Neural cell (in vitro differentiated cells): ENCODE measurements around the gene AVL9. TPM values are rescaled to one million over a fixed set of nuclear protein-coding genes. Genes with fewer than 3 reads are reported as not detected.

Source experiments
- H2AFZ ChIP-seq: fragments of 200-600, 300-800 bp; sonication (generic), shearing (Covaris generic); 2 replicates; pipeline ENCODE4 v1.6.0; 2014; ENCODE audit warnings: low read depth, mild to moderate bottlenecking, antibody characterized with exemption, low read length, moderate library complexity
- H3F3A ChIP-seq: fragments of 200-600 bp; shearing (Covaris generic); 2 replicates; pipeline ENCODE4 v1.6.1; 2016; ENCODE audit warnings: mild to moderate bottlenecking, moderate library complexity, mixed read lengths, antibody characterized with exemption, low read length; ENCODE audit not compliant: insufficient read depth, poor library complexity, severe bottlenecking
- H3K27ac ChIP-seq: fragments of 200-600, 300-800 bp; sonication (generic), shearing (Covaris generic); 2 replicates; pipeline ENCODE4 v1.5.1; 2014; ENCODE audit warnings: mild to moderate bottlenecking, low read length, moderate library complexity
- H3K27me3 ChIP-seq: fragments of 300-800, 200-600 bp; sonication (generic), shearing (Covaris generic); 2 replicates; pipeline ENCODE4 v1.6.0; 2014; ENCODE audit warnings: mild to moderate bottlenecking, low read depth, low read length, moderate library complexity; ENCODE audit not compliant: insufficient read depth
- H3K36me3 ChIP-seq: fragments of 300-800, 200-600 bp; sonication (generic), shearing (Covaris generic); 2 replicates; pipeline ENCODE4 v1.5.1; 2014; ENCODE audit warnings: mild to moderate bottlenecking, antibody characterized with exemption, low read length, moderate library complexity; ENCODE audit not compliant: insufficient read depth
- H3K4me2 ChIP-seq: fragments of 300-800, 200-600 bp; sonication (generic), shearing (Covaris generic); 2 replicates; pipeline ENCODE4 v1.6.0; 2014; ENCODE audit warnings: mild to moderate bottlenecking, low read length
- H3K4me3 ChIP-seq: fragments of 300-800, 200-600 bp; sonication (generic), shearing (Covaris generic); 2 replicates; pipeline ENCODE4 v1.5.1; 2014; ENCODE audit warnings: mild to moderate bottlenecking, low read length, moderate library complexity
- H3K79me2 ChIP-seq: fragments of 200-600 bp; shearing (Covaris generic); replicated peaks from 2 replicates; pipeline ENCODE4 v1.6.0; 2014; ENCODE audit warnings: mild to moderate bottlenecking, low read length, moderate library complexity; ENCODE audit not compliant: insufficient read depth
- H3K9ac ChIP-seq: fragments of 300-800, 200-600 bp; sonication (generic), shearing (Covaris generic); 2 replicates; pipeline ENCODE4 v1.6.1; 2016; ENCODE audit warnings: mild to moderate bottlenecking, low read length, mixed read lengths
- H3K9me2 ChIP-seq: fragments of 200-600 bp; shearing (Covaris generic); 2 replicates; pipeline ENCODE4 v1.6.1; 2016; ENCODE audit warnings: mild to moderate bottlenecking, low read length, mixed read lengths; ENCODE audit not compliant: insufficient read depth
- H3K9me3 ChIP-seq: fragments of 200-600, 300-800 bp; sonication (generic), shearing (Covaris generic); 2 replicates; pipeline ENCODE4 v1.6.1; 2016; ENCODE audit warnings: mild to moderate bottlenecking, mixed run types, low read length, moderate library complexity, mixed read lengths
- H4K20me1 ChIP-seq: fragments of 200-600 bp; shearing (Covaris generic); 2 replicates; pipeline ENCODE4 v1.6.1; 2016; ENCODE audit warnings: mild to moderate bottlenecking, mixed run types; ENCODE audit not compliant: insufficient read depth
- EP300 ChIP-seq: fragments of 450-650 bp; conservative IDR thresholded peaks from 2 replicates; pipeline ENCODE4 v1.6.1; 2014; ENCODE audit warnings: antibody characterized with exemption, mild to moderate bottlenecking, moderate library complexity; ENCODE audit not compliant: poor library complexity, severe bottlenecking
- EZH2 ChIP-seq: fragments of 200-600, 300-800 bp; shearing (Covaris generic), sonication (generic); IDR thresholded peaks from 2 replicates; pipeline ENCODE4 v1.6.1; 2014; ENCODE audit warnings: antibody characterized with exemption, low read length, borderline replicate concordance, mild to moderate bottlenecking; ENCODE audit not compliant: insufficient read depth, poor library complexity, severe bottlenecking
- MXI1 ChIP-seq: fragments of 450-650 bp; conservative IDR thresholded peaks from 2 replicates; pipeline ENCODE4 v1.6.1; 2014; ENCODE audit warnings: antibody characterized with exemption, mild to moderate bottlenecking; ENCODE audit not compliant: poor library complexity, severe bottlenecking
- POLR2AphosphoS5 ChIP-seq: IDR thresholded peaks from 2 replicates; pipeline ENCODE4 v1.6.1; 2012
- RAD21 ChIP-seq: fragments of 450-650 bp; conservative IDR thresholded peaks from 2 replicates; pipeline ENCODE4 v1.6.1; 2014; ENCODE audit warnings: antibody characterized with exemption, mild to moderate bottlenecking, moderate library complexity
- SMC3 ChIP-seq: fragments of 450-650 bp; conservative IDR thresholded peaks from 2 replicates; pipeline ENCODE4 v1.6.1; 2014; ENCODE audit warnings: antibody characterized with exemption, mild to moderate bottlenecking, moderate library complexity; ENCODE audit not compliant: poor library complexity
- TAF1 ChIP-seq: IDR thresholded peaks from 2 replicates; pipeline ENCODE4 v1.6.1; 2012; ENCODE audit warnings: low read depth
- polyA plus RNA-seq: library from polyadenylated mRNA; depleted of rRNA; stranded (reverse); fragments of >200 nt; gene quantifications from 2 replicates; pipeline ENCODE4 v1.2.3, GENCODE V29; 2014
- TF ChIP-seq, protein P1 (sequence below): fragments of 450-650 bp; IDR thresholded peaks from 2 replicates; pipeline ENCODE4 v1.5.1; 2014; ENCODE audit warnings: antibody characterized with exemption, mild to moderate bottlenecking, moderate library complexity; ENCODE audit not compliant: poor library complexity, severe bottlenecking
- TF ChIP-seq, protein P2 (sequence below): IDR thresholded peaks from 2 replicates; pipeline ENCODE4 v1.6.1; 2012; ENCODE audit warnings: borderline replicate concordance

AVL9 gene
- polyA plus RNA-seq, 1 donor from 2014 or later: 47.2 TPM

- Histone ChIP-seq H3K4me2 (no peak overlapping the region), H3K79me2 (no peaks in the 10 kb centered on the region), H3K9ac (no peak overlapping the region), H3K9me3 (no peaks in the 10 kb centered on the region), H3K27ac (no peak overlapping the region), H3K9me2 (no peaks in the 10 kb centered on the region), H3F3A (no peaks in the 10 kb centered on the region), H4K20me1 (no peaks in the 10 kb centered on the region), H2AFZ (no peak overlapping the region), H3K27me3 (no peaks in the 10 kb centered on the region), H3K36me3 (no peaks in the 10 kb centered on the region), H3K4me3 (no peak overlapping the region)
- TF ChIP-seq, protein P1, sequence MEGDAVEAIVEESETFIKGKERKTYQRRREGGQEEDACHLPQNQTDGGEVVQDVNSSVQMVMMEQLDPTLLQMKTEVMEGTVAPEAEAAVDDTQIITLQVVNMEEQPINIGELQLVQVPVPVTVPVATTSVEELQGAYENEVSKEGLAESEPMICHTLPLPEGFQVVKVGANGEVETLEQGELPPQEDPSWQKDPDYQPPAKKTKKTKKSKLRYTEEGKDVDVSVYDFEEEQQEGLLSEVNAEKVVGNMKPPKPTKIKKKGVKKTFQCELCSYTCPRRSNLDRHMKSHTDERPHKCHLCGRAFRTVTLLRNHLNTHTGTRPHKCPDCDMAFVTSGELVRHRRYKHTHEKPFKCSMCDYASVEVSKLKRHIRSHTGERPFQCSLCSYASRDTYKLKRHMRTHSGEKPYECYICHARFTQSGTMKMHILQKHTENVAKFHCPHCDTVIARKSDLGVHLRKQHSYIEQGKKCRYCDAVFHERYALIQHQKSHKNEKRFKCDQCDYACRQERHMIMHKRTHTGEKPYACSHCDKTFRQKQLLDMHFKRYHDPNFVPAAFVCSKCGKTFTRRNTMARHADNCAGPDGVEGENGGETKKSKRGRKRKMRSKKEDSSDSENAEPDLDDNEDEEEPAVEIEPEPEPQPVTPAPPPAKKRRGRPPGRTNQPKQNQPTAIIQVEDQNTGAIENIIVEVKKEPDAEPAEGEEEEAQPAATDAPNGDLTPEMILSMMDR: no peak
- TF ChIP-seq SMC3 (no peak), MXI1 (no peak), EZH2 (no peak), EP300 (no peak), POLR2AphosphoS5 (no peak), RAD21 (no peak), TAF1 (no peak)
- TF ChIP-seq, protein P2, sequence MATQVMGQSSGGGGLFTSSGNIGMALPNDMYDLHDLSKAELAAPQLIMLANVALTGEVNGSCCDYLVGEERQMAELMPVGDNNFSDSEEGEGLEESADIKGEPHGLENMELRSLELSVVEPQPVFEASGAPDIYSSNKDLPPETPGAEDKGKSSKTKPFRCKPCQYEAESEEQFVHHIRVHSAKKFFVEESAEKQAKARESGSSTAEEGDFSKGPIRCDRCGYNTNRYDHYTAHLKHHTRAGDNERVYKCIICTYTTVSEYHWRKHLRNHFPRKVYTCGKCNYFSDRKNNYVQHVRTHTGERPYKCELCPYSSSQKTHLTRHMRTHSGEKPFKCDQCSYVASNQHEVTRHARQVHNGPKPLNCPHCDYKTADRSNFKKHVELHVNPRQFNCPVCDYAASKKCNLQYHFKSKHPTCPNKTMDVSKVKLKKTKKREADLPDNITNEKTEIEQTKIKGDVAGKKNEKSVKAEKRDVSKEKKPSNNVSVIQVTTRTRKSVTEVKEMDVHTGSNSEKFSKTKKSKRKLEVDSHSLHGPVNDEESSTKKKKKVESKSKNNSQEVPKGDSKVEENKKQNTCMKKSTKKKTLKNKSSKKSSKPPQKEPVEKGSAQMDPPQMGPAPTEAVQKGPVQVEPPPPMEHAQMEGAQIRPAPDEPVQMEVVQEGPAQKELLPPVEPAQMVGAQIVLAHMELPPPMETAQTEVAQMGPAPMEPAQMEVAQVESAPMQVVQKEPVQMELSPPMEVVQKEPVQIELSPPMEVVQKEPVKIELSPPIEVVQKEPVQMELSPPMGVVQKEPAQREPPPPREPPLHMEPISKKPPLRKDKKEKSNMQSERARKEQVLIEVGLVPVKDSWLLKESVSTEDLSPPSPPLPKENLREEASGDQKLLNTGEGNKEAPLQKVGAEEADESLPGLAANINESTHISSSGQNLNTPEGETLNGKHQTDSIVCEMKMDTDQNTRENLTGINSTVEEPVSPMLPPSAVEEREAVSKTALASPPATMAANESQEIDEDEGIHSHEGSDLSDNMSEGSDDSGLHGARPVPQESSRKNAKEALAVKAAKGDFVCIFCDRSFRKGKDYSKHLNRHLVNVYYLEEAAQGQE: no peak
These were observed 35.5 kb upstream of the AVL9 start for GRCh38 chr7:32459788-32460187.

GRCh38 chr7:32461484-32461883 lies 33.8 kb upstream of the AVL9 start:
- Histone ChIP-seq H3K9ac (no peak overlapping the region), H3K27ac (no peak overlapping the region), H2AFZ (no peak overlapping the region), H4K20me1 (no peaks in the 10 kb centered on the region), H3K4me3 (no peak overlapping the region), H3F3A (no peaks in the 10 kb centered on the region), H3K79me2 (no peaks in the 10 kb centered on the region), H3K36me3 (no peaks in the 10 kb centered on the region), H3K27me3 (no peaks in the 10 kb centered on the region), H3K9me3 (no peaks in the 10 kb centered on the region), H3K4me2 (no peak overlapping the region), H3K9me2 (no peaks in the 10 kb centered on the region)
- no peak for TF ChIP-seq POLR2AphosphoS5
- no peak for TF ChIP-seq MXI1
- TF ChIP-seq, protein P2: no peak
- TF ChIP-seq RAD21: no peak
- TF ChIP-seq SMC3: no peak
- TF ChIP-seq EP300: no peak
- TF ChIP-seq TAF1: no peak
- TF ChIP-seq, protein P1: no peak
- no peak for TF ChIP-seq EZH2
